Panc1 (cell line): ENCODE results near the gene OR52E8. TPM values are rescaled to one million over a fixed set of nuclear protein-coding genes. Genes with fewer than 3 reads are reported as not detected.

Experiments
- ATAC-seq: fragments of 200-7000 bp; cut with Tn5 transposase; 2 replicates; pipeline ENCODE4 v1.9.1; 2020; ENCODE audit warnings: mild to moderate bottlenecking, moderate library complexity
- BruUV-seq: library from RNA; stranded (reverse); fragments of 400-500 nt; replicated peaks from 2 replicates; lab custom pipeline; 2021; lab: Mats Ljungman, UMichigan
- CTCF ChIA-PET: fragments of 300-600 bp; sonication (Branson Sonifier 250); formaldehyde crosslinking; loops from one replicate; lab custom pipeline; 2022; ENCODE audit warnings: antibody characterized with exemption; lab: Charles Lee
- POLR2A ChIA-PET: fragments of 300-600 bp; sonication (Branson Sonifier 250); formaldehyde crosslinking; loops from one replicate; lab custom pipeline; 2022; ENCODE audit warnings: antibody characterized with exemption; lab: Charles Lee
- DNase-seq: peaks from one replicate; pipeline ENCODE4 v3.0.0-alpha.2; 2010; ENCODE audit warnings: low read depth, low spot score
- H3K27ac ChIP-seq: 2 replicates; pipeline ENCODE4 v1.5.1; 2011; ENCODE audit warnings: mild to moderate bottlenecking, low read length, inconsistent platforms
- H3K27me3 ChIP-seq: fragments of 200-500 bp; sonication (Bioruptor generic); 2 replicates; pipeline ENCODE4 v1.6.0; 2014; ENCODE audit warnings: low read length, inconsistent platforms; ENCODE audit not compliant: control insufficient read depth, insufficient read depth
- H3K36me3 ChIP-seq: fragments of 200-500 bp; sonication (Bioruptor generic); 2 replicates; pipeline ENCODE4 v1.5.1; 2014; ENCODE audit warnings: inconsistent platforms, mild to moderate bottlenecking, low read length, moderate library complexity; ENCODE audit not compliant: control insufficient read depth, insufficient read depth
- H3K4me1 ChIP-seq: 2 replicates; pipeline ENCODE4 v1.5.1; 2011; ENCODE audit warnings: inconsistent platforms, mild to moderate bottlenecking, low read length, moderate library complexity; ENCODE audit not compliant: control insufficient read depth, insufficient read depth
- H3K4me3 ChIP-seq, 2 experiments: 2 replicates each; pipeline ENCODE4 v1.5.1; 2011 to 2012; ENCODE audit warnings: low read depth in 2 of 2, low read length in 2 of 2, mild to moderate bottlenecking in 2 of 2, inconsistent platforms in 1 of 2, moderate library complexity in 1 of 2
- H3K9me3 ChIP-seq: fragments of 200-500 bp; sonication (Bioruptor generic); 2 replicates; pipeline ENCODE4 v1.5.1; 2014; ENCODE audit warnings: low read depth, mild to moderate bottlenecking, inconsistent platforms, low read length, moderate library complexity; ENCODE audit not compliant: control insufficient read depth, insufficient read depth
- POLR2AphosphoS5 ChIP-seq: IDR thresholded peaks from 2 replicates; pipeline ENCODE4 v1.6.1; 2012; ENCODE audit warnings: mild to moderate bottlenecking, low read depth, low read length, moderate library complexity
- SIN3A ChIP-seq: IDR thresholded peaks from 2 replicates; pipeline ENCODE4 v1.6.1; 2012; ENCODE audit warnings: low read depth, mild to moderate bottlenecking, low read length, moderate library complexity, borderline replicate concordance; ENCODE audit not compliant: insufficient read depth
- TCF7L2 ChIP-seq: IDR thresholded peaks from 2 replicates; pipeline ENCODE4 v1.6.1; 2011; ENCODE audit warnings: mild to moderate bottlenecking, low read depth, low read length, inconsistent platforms
- in situ Hi-C: cut with HindIII; loops from 2 replicates; pipeline ENCODE4 v1.10.0; 2016; ENCODE audit warnings: low sequenced_read_pairs, low pct_unique_long_range_greater_than_20kb
- intact Hi-C: fragments of 100-400 bp; cut with micrococcal nuclease; formaldehyde crosslinking; loops from one replicate; pipeline ENCODE4 v1.10.0; 2022; ENCODE audit not compliant: unreplicated experiment
- total RNA-seq: library from RNA; stranded (reverse); gene quantifications from one replicate; pipeline ENCODE4 v1.2.1, GENCODE V29; 2021; ENCODE audit not compliant: unreplicated experiment
- TF ChIP-seq, protein P1 (sequence below), 2 experiments: IDR thresholded peaks; 2 replicates each; pipeline ENCODE4 v1.6.1; 2011 to 2012; ENCODE audit warnings: low read depth in 2 of 2, control low read depth in 1 of 2, low read length in 1 of 2, mild to moderate bottlenecking in 1 of 2, moderate library complexity in 1 of 2; ENCODE audit not compliant: insufficient read depth in 1 of 2
- TF ChIP-seq, protein P2 (sequence below): fragments of 450-650 bp; IDR thresholded peaks from 2 replicates; pipeline ENCODE4 v1.5.1; 2017; ENCODE audit warnings: mild to moderate bottlenecking

Gene OR52E8
- total RNA-seq, 1 experiment from 2014 or later, result not detected

DNA sequence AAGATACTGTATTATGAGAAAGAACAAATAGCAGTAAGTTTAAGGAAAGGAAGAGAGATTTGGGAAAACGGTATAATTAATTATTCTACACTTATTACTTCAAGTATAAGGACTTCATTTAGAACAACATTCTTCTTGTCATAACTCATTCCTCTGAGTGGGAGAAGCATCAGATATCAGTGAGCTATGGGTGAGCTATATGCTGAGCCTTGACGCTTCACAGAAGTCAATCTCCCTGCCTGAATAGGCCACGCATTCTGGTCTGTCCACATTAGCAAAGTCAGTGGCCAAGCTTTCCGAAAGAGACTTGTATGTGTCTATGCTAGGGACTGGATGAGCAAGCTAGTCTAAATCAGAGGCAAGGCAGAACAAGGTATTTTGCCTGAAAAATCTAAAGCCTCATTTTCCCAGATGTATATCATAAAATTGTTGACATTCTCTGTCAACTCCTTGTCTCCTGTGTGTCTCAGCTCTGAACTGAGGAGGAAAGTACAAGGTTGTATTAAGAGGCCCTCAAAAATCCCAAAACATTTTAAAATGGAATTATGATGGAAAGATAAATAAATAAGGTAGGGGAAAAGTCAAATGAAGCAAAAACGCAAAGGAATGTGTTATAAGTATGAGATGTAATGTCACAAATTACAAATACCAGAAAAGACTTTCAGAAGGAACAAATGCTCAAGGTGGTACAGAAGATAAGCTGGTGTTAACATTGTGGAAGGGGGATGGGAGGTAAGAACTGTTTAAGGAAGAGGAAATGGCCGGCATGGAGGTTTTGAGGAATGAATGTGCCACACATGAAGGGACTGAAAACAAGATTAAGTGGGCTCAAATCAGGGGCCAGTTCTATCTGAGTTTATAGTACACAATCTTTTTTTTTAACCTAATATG lies 47.3 kb downstream of the OR52E8 start:
- peaks cover 7% of the 10 kb centered on the region for H3K4me1 ChIP-seq
- intact Hi-C loops (loop anchor here (2.0 to 5.0 kb wide), 6 partner anchors 209 to 1183 kb away; partner anchors contain the start of gene OR51M1), in situ Hi-C loops (no loop called here)
- CTCF ChIA-PET, result interaction anchor here (1.4 kb wide), 1 partner anchor 81 kb away, joined by 4 read pairs; no protein-coding TSS in a partner anchor
- no peak for ATAC-seq
- H3K36me3 ChIP-seq, result no peaks in the 10 kb centered on the region
- TF ChIP-seq SIN3A (no peak), POLR2AphosphoS5 (no peak), TCF7L2 (no peak)
- TF ChIP-seq, protein P1, sequence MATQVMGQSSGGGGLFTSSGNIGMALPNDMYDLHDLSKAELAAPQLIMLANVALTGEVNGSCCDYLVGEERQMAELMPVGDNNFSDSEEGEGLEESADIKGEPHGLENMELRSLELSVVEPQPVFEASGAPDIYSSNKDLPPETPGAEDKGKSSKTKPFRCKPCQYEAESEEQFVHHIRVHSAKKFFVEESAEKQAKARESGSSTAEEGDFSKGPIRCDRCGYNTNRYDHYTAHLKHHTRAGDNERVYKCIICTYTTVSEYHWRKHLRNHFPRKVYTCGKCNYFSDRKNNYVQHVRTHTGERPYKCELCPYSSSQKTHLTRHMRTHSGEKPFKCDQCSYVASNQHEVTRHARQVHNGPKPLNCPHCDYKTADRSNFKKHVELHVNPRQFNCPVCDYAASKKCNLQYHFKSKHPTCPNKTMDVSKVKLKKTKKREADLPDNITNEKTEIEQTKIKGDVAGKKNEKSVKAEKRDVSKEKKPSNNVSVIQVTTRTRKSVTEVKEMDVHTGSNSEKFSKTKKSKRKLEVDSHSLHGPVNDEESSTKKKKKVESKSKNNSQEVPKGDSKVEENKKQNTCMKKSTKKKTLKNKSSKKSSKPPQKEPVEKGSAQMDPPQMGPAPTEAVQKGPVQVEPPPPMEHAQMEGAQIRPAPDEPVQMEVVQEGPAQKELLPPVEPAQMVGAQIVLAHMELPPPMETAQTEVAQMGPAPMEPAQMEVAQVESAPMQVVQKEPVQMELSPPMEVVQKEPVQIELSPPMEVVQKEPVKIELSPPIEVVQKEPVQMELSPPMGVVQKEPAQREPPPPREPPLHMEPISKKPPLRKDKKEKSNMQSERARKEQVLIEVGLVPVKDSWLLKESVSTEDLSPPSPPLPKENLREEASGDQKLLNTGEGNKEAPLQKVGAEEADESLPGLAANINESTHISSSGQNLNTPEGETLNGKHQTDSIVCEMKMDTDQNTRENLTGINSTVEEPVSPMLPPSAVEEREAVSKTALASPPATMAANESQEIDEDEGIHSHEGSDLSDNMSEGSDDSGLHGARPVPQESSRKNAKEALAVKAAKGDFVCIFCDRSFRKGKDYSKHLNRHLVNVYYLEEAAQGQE (IDR thresholded peaks at IDR 0.05; ENCODE audit: insufficient read depth in 1 of 2, low read depth in 2 of 2, low read length in 1 of 2), result no peak
- TF ChIP-seq, protein P2, sequence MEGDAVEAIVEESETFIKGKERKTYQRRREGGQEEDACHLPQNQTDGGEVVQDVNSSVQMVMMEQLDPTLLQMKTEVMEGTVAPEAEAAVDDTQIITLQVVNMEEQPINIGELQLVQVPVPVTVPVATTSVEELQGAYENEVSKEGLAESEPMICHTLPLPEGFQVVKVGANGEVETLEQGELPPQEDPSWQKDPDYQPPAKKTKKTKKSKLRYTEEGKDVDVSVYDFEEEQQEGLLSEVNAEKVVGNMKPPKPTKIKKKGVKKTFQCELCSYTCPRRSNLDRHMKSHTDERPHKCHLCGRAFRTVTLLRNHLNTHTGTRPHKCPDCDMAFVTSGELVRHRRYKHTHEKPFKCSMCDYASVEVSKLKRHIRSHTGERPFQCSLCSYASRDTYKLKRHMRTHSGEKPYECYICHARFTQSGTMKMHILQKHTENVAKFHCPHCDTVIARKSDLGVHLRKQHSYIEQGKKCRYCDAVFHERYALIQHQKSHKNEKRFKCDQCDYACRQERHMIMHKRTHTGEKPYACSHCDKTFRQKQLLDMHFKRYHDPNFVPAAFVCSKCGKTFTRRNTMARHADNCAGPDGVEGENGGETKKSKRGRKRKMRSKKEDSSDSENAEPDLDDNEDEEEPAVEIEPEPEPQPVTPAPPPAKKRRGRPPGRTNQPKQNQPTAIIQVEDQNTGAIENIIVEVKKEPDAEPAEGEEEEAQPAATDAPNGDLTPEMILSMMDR, result no peak
- no peak overlapping the region for H3K4me3 ChIP-seq
- peaks cover 11% of the 10 kb centered on the region; the same call in 1 of the 2 replicates for H3K27me3 ChIP-seq
- DNase-seq, result no peak
- H3K27ac ChIP-seq, result no peak overlapping the region
- BruUV-seq, result no TSS peak
- POLR2A ChIA-PET, result no interaction called here
- H3K9me3 ChIP-seq, result no peaks in the 10 kb centered on the region

DNA sequence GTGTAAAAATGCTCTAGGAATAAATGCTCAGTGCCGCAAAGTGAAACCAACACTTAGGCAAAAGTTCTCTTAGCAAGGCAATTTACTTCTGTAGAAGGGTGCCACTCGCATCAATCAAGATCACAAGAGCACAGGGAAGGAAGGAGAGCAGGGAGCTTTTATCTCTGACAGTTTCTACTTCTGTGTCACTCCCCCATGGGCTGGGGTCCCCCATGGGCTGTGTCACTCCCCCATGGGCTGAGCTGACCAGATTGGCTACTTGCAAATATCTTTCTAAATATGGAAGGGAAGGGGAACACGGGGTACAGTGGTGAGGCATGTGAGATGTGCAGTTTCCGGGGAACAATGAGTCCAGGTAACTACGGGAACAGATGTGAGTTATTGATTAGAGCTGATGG lies 48.4 kb downstream of the OR52E8 start:
- peak overlapping the region; percentile 42 to 69 for H3K4me3 ChIP-seq
- CTCF ChIA-PET, result interaction anchor here (1.4 kb wide), 1 partner anchor 82 kb away, joined by 4 read pairs; no protein-coding TSS in a partner anchor
- POLR2A ChIA-PET, result no interaction called here
- peaks cover 11% of the 10 kb centered on the region; the same call in 1 of the 2 replicates for H3K27me3 ChIP-seq
- H3K4me1 ChIP-seq, result peaks cover 7% of the 10 kb centered on the region
- in situ Hi-C loops, result no loop called here
- TF ChIP-seq, protein P2, result no peak
- TF ChIP-seq SIN3A (no peak), POLR2AphosphoS5 (no peak), TCF7L2 (no peak)
- TF ChIP-seq, protein P1 (IDR thresholded peaks at IDR 0.05; ENCODE audit: insufficient read depth in 1 of 2, low read depth in 2 of 2, low read length in 1 of 2), result no peak
- no peak for DNase-seq
- ATAC-seq, result peak; percentile 64
- H3K36me3 ChIP-seq, result no peaks in the 10 kb centered on the region
- intact Hi-C loops, result loop anchor here (2.0 to 5.0 kb wide), 6 partner anchors 208 to 1182 kb away; partner anchors contain the start of gene OR51M1
- no TSS peak for BruUV-seq
- H3K27ac ChIP-seq, result no peak overlapping the region
- no peaks in the 10 kb centered on the region for H3K9me3 ChIP-seq
